Stimulated activated CD8-positive, alpha-beta memory T cell treated with anti-CD3 and anti-CD28 coated beads, Interleukin-12 subunit alpha, Interleukin-12 subunit beta, amount 100 ng/mL, for 1 hour (primary cell): ENCODE data around the gene TMEM253.

Experiments used
- DNase-seq: peaks from one replicate; pipeline ENCODE4 v3.0.0-alpha.2; 2020; ENCODE audit warnings: low read depth

TMEM253 gene

DNA sequence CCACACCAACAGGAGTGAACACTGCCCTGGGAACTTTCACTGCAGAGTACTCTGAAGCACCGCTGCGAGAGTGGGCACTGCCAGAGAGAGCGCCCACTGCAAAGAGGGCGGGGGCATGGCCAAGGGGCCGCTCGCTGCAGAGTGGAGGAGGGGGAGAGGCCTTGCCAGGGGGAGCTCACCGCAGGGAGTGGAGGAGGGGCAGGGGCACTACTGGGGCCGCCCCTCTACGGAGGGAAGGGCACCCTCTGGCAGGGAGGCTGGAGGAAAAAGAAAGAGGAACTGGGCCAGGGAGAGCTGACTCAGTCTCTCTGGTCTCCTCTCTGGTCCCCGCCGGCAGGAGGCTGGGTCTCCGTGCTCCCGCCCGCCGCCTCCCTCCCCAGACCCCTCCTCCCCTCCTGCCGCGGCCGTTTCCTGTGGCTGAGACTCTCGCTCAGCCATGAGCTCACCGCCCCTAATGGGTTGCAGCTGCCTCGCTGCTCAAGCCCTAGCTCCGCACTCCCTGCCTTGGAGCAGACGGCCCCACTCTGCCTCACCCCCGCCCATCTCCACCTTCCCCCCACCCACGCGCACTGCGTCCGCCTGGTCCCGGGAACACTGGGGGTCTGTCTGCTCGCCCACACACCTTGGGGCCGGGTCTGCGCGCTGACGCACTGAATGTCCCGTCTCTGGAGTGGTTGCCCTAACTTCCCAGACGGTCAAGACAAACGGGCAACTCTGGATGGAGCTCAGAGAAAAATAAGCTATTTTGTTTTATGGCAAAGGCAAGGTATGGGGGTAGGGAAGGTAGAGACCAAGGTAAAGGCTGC lies 29.4 kb upstream of the TMEM253 start:
- DNase-seq = no peak

DNA sequence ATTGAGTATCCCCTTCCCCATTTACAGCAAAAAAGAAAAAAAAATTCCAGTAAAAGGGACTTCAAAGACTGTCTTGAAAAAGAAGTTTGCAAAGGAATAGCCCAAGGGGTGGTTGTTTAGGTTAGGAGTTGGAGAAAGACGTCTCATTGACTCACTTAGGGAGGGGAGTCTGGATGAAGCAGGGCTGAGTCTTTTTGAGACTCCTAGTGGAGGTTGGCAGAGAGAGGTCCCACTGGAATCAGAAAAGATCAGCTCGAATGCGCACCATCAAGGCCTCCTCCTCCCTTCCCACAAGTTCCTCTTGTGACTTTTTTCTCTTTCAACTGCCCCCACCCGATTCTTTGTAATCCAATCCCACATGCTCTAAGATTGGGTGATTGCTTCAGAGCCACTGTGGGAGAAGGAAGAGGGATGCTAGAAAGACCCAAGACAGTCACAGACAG lies 28.8 kb upstream of the TMEM253 start:
- DNase-seq = no peak

DNA sequence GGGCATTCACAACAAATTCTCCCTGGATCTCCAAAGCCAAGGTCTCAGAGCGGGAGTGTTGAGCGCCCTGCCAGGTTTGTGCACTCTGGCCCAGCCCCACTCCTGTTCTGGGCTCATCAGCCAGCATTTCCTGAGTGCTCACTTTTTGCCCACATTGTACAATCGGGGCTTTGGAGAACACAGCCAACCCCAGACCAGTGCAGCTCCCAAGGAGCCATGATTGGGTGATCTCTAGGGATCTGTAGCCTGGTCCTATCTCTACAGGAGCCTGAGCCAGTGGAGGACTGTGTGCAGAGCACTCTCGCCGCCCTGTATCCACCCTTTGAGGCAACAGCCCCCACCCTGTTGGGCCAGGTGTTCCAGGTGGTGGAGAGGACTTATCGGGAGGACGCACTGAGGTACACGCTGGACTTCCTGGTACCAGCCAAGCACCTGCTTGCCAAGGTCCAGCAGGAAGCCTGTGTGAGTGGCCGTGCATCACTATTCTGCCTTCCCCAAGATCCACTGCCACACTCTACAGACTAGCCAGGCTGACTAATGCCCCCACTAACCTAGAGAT lies 28.0 kb upstream of the TMEM253 start:
- no peak for DNase-seq

DNA sequence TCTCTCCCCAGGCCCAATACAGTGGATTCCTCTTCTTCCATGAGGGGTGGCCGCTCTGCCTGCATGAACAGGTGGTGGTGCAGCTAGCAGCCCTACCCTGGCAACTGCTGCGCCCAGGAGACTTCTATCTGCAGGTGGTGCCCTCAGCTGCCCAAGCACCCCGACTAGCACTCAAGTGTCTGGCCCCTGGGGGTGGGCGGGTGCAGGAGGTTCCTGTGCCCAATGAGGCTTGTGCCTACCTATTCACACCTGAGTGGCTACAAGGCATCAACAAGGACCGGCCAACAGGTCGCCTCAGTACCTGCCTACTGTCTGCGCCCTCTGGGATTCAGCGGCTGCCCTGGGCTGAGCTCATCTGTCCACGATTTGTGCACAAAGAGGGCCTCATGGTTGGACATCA lies 26.9 kb upstream of the TMEM253 start:
- DNase-seq = no peak

DNA sequence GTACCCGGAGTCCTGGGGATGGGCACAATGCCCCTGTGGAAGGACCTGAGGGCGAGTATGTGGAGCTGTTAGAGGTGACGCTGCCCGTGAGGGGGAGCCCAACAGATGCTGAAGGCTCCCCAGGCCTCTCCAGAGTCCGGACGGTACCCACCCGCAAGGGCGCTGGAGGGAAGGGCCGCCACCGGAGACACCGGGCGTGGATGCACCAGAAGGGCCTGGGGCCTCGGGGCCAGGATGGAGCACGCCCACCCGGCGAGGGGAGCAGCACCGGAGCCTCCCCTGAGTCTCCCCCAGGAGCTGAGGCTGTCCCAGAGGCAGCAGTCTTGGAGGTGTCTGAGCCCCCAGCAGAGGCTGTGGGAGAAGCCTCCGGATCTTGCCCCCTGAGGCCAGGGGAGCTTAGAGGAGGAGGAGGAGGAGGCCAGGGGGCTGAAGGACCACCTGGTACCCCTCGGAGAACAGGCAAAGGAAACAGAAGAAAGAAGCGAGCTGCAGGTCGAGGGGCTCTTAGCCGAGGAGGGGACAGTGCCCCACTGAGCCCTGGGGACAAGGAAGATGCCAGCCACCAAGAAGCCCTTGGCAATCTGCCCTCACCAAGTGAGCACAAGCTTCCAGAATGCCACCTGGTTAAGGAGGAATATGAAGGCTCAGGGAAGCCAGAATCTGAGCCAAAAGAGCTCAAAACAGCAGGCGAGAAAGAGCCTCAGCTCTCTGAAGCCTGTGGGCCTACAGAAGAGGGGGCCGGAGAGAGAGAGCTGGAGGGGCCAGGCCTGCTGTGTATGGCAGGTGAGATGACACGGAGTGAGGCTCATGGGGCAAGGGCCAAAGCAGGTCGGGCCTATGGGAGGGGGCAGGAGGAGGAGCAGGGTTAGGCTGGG lies 26.2 kb upstream of the TMEM253 start:
- no peak for DNase-seq

DNA sequence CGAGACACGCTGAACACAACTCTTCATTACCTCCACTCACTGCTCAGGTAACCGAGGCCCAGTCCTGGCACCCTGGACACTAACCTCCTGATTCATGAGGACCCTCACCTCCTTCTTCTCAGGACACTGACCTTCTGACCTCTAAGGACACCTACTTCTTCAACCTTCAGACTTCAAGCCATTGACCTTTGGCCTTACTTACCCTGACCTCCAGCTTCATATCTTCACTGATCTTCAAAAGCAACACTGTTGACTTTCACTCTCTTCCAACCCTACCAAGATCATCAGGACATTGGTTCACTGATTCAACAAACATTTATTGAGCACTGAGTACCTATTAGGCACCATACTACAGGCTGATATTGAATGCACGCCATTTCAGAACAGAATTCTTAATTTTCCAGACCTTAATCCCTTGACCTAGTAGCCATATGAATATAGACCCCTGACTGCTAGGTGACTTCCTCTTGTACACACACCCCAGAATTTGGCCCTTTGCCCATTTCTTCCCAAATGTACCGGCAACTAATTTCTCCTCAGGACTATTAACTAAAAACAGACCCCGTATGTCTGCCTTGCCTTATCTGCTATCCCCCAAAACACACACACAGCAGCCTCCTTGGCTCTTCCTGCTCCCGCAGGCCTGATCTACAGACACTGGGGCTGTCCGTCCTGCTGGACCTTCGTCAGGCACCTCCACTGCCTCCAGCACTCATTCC lies 25.0 kb upstream of the TMEM253 start:
- DNase-seq = no peak

DNA sequence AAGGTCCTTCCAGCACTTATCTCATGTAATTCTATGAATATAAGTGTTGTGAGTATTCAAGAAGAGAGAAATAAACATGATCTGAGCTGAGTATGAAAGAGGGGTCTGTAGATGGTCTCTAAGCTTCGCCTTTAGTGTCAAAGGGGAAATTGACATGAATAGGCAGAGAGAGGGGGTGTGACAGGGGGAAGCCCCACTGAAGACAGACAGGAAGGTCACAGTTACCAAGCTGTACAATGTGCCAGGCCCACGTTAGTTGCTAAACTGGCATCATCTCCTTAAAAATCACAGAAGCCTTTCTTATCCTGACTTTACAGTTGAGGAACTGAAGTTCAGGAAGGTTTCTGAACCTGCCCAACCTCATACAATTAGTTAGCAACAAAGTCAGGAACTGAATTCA lies 23.2 kb upstream of the TMEM253 start:
- DNase-seq = no peak

DNA sequence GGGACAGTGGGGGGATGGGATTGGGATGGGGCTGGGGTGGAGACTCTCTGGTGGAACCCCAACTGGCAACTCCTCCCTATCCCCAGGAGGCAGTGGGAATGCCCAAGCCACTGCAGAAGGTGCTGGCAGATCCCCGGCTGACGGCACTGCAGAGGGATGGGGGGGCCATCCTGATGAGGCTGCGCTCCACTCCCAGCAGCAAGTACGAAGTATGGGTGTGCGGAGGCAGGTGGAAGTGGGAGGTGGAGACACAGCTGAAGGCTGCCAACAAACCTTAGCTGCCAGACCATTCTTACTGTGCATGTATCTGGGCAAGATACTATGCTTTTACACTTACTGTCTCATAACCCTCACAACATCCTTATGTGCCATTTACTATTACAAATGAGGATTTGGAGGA lies 22.6 kb upstream of the TMEM253 start:
- DNase-seq = no peak

DNA sequence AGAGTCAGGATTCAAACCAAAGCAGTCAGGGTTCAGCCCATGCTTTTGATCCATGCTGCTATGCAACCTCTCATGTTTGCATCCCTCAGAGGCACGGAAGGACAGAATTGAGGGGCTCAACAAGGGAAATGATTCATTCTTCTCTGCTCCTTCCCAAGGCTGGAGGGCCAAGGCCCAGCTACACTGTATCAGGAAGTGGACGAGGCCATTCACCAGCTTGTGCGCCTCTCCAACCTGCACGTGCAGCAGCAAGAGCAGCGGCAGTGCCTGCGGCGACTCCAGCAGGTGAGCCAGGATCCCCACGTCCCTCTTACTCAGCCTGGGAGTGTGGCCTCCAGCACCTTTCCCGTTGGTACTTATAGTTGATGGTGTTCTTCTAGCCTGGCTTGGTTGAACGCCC lies 22.1 kb upstream of the TMEM253 start:
- DNase-seq = no peak

DNA sequence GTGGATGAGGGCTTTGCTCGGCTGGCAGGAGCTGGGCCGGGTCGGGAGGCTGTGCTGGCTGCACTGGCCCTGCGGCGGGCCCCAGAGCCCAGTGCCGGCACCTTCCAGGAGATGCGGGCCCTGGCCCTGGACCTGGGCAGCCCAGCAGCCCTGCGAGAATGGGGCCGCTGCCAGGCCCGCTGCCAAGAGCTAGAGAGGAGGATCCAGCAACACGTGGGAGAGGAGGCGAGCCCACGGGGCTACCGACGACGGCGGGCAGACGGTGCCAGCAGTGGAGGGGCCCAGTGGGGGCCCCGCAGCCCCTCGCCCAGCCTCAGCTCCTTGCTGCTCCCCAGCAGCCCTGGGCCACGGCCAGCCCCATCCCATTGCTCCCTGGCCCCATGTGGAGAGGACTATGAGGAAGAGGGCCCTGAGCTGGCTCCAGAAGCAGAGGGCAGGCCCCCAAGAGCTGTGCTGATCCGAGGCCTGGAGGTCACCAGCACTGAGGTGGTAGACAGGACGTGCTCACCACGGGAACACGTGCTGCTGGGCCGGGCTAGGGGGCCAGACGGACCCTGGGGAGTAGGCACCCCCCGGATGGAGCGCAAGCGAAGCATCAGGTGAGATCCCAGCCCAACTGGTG lies 19.2 kb upstream of the TMEM253 start:
- no peak for DNase-seq

DNA sequence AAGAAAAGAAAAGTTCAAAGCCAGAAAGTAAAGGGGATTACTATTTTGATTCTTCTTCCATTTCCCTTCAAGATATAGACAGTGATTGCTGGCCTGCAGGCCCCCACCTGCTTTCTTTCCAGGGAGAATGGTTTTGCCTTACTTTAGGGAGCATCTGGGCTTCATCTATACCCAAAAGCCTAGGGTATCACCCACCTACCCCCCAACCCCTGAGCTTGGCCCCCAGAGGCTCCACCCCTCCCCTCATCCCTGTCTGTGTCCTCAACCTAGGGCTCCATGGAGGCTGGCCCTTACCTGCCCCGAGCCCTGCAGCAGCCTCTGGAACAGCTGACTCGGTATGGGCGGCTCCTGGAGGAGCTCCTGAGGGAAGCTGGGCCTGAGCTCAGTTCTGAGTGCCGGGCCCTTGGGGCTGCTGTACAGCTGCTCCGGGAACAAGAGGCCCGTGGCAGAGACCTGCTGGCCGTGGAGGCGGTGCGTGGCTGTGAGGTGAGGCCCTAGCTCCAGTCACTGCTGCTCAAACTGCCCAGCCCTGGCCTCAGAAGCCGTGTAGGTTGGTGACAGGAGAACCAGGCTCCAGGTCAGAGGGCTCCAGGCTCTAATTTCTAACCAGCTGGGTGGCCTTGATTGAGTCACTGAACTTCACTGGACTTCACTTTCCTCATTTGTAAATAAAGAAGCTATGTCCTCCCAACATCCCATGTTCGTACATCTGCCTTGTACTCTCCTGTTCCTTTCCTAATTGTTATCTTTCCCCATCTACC lies 17.1 kb upstream of the TMEM253 start:
- no peak for DNase-seq

DNA sequence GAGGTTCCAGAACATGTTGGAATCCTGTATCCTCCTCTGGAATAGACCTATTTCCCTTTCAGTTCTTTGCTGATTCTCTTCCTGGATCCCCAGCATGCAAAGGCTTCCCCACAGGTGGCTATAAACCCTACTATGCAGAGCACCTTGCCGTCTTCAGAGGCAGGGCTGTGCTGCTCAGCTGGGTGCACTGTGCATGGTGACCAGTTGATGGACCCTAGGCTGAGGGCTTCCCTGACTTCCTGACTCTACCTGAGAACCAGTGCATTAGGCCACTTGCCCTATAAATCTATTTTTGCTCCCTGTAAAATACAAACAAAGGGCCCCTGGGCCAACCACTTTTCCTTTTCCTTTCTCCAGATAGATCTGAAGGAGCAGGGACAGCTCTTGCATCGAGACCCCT lies 16.5 kb upstream of the TMEM253 start:
- no peak for DNase-seq

DNA sequence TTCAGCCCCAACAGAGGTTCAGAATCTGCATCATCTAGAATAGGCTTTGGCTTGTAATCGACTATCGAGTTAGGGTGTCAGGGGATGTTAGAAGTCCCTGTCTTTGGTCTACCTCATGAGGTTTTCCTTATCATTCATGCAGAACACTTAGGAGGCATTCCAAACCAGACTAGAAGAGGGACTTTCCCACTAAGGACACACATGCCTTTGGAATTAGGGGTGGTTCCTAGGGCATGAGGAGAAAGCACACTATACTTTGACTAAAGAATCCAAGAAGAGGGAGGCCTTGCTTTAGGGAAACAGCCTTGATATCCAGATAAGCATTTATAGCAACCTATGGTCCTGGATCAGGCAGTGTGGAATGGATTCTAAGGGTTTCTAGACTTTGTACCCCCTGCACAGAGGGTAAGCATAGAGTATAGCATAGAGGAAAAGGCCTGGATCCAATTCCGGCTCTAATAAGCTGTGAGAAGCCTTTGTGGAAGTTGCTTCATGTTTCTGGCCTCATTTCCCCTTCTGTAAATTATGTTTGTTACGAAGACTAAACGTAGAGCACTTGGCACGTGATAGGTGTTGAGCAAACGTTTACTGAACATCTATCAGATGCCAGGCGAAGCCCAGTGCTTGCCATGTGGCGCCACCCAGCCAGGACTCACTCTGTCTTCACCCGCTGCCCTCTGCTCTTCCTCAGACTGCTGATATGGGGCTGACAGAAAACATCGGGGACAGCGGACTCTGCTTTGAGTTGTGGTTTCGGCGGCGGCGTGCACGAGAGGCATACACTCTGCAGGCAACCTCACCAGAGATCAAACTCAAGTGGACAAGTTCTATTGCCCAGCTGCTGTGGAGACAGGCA lies 15.6 kb upstream of the TMEM253 start:
- no peak for DNase-seq

DNA sequence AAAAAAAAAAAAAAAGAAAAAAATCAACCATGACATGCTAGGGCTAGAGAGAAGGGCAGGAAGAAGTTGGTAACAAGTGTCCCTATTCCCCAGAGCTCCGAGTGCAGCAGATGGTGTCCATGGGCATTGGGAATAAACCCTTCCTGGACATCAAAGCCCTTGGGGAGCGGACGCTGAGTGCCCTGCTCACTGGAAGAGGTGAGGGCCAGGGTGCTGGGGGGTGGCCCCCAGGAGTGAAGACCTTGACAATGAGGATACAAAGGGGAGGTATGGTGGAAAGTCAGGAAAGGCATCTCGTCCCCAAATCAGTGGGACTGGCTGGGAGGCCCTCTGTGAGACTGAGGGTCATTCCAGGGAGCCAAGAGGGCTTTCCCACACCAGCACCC lies 14.0 kb upstream of the TMEM253 start:
- DNase-seq = no peak

DNA sequence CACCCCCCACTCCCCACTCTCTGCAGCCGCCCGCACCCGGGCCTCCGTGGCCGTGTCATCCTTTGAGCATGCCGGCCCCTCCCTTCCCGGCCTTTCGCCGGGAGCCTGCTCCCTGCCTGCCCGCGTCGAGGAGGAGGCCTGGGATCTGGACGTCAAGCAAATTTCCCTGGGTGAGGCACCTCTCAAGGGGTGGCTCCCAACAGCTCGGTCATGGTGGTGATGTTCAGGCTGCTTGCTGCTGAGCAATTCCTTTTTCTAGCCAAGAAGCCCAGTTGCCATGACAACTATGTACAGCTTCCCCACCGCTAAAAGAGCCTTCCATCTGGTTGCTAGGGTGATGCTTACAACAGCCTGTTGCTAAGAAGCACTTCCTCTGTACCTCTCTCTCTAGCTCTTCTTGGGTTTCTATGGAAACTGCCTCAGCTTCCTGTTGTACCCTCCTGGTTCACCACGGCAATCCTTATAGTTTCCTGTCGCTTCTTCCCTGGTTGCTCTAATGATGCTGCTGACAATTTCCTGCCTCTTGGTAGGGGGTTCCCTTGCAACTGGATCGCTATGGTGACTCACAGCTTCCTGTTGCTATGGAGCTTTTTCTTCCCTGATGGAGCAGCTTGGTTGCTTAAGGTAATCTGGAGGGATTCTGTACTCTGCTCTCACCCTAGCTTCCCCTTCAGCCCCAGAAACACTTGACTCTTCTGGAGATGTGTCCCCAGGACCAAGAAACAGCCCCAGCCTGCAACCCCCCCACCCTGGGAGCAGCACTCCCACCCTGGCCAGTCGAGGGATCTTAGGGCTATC lies 13.4 kb upstream of the TMEM253 start:
- DNase-seq = peak; percentile 46

DNA sequence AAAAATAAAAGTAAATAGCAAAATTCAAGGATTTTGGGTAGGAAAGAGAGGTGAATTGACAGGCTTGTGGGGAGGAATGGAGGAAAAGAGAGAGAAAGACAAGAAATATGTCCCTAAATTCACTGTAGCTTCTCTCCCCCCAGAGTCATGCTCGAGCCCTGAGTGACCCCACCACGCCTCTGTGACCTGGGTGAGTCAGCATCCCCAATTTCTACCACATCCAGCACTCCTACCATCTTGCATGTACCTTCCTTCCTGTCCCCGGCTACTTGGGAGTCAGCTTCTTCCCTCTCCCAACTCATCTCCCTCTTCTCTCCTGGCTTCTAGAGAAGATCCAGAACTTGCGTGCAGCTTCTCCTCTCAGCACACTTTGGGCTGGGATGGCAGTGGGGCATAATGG lies 12.2 kb upstream of the TMEM253 start:
- DNase-seq = no peak

DNA sequence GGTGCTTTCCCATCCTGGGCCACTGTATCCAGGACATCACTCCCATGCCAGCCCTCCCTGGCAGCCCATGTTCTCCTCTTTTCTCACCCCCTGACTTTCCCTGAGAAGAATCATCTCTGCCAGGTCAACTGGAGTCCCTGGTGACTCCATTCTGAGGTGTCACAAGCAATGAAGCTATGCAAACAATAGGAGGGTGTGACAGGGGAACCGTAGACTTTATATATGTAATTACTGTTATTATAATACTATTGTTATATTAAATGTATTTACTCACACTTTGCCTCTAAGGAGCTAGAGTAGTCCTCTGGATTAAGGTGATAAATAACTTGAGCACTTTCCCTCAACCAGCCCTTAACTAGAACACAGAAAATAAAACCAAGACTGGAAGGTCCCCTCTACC lies 11.6 kb upstream of the TMEM253 start:
- no peak for DNase-seq

DNA sequence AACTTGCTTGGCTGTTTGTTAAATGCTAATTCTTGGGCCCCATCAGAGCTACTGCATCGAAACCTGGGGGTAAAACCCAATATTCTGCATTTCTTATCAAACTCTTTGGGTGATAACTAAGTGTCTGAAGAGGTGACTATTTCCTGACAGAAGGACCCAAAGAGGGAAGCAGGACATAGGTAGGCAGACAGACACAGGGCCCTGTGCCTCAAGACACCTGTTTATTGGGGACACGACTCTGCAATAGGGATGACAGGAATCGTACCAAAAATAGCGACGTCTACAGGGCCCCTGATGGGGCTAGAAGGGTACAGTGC lies 11.0 kb upstream of the TMEM253 start:
- DNase-seq = no peak

DNA sequence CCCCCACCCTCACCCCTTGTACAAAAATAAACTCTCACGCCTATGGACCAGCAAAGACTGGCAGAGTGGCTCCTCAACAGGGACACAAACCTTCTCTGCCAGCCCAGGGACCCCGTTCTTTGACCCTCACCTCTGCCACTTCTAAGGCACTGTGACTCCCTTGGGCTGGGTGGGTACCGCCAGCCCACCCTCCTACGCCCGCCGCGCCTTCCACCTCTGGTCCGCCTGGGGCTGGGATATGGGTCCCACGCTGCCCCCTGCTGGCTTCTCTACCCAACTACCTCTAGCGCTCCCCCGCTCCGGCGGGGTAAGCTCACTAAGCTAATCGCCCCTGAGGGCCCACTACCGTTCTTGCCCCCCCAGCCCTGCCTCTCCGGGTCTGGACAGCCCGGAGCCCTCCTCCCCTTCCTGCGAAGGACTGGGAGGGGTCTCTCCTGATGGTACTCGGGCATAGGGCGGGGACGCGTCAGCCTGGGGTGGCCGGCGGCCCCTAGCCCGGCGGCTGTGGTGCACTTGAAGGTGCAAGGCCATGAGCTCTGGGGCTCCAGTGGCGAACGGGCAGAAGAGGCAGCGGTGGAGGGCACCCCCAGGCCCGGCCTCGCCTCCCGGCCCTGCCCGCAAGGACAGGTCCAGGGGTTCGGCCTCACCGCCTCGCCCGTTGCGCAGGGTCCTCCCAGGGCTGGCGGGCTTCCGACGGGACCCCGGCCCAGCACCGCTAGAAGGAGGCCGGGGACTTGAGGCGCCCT lies 10.5 kb upstream of the TMEM253 start:
- DNase-seq = no peak
